Right hindlimb (tissue), 1 donor: ENCODE results near the gene HLA-DPA1.
"Not testable (repeated sequence)": the region's sequence is repeated elsewhere in the genome, so short reads cannot be mapped to it uniquely, and the experiment has no call there.

ENCODE experiments used
- DNase-seq: peaks from one replicate; pipeline ENCODE4 v3.0.0-alpha.2; 2018

HLA-DPA1 gene

GRCh38 chr6:33073431-33073871 is at the start of gene HLA-DPA1:
Gene HLA-DPA1 (minus strand): TSS chr6:33073649.
- DNase-seq, result no peak

- no peak for DNase-seq
Measured at GRCh38 chr6:33123181-33123580, 49.7 kb upstream of the HLA-DPA1 start.

GRCh38 chr6:33120001-33120400 is 46.6 kb upstream of the HLA-DPA1 start:
- DNase-seq, result no peak

- DNase-seq, result no peak
Measured at GRCh38 chr6:33118525-33119123, 45.2 kb upstream of the HLA-DPA1 start.

- no peak for DNase-seq
Measured at GRCh38 chr6:33117811-33118277, 44.4 kb upstream of the HLA-DPA1 start.

- no peak for DNase-seq
Measured at GRCh38 chr6:33116841-33117711, 43.6 kb upstream of the HLA-DPA1 start.

- no peak for DNase-seq
Measured at GRCh38 chr6:33116417-33116816, 43.0 kb upstream of the HLA-DPA1 start.

GRCh38 chr6:33114406-33114805 is 41.0 kb upstream of the HLA-DPA1 start:
- no peak for DNase-seq

GRCh38 chr6:33113755-33114154 is 40.3 kb upstream of the HLA-DPA1 start:
- DNase-seq, result no peak

- DNase-seq, result peak; percentile 32
Measured at GRCh38 chr6:33112148-33112547, 38.7 kb upstream of the HLA-DPA1 start.

GRCh38 chr6:33108307-33108706 is 34.9 kb upstream of the HLA-DPA1 start:
- no peak for DNase-seq

- no peak for DNase-seq
Measured at GRCh38 chr6:33107641-33108040, 34.2 kb upstream of the HLA-DPA1 start.

- DNase-seq, result no peak
Measured at GRCh38 chr6:33105916-33106871, 32.7 kb upstream of the HLA-DPA1 start.

GRCh38 chr6:33105386-33105785 is 31.9 kb upstream of the HLA-DPA1 start:
- DNase-seq, result no peak

- DNase-seq, result no peak
Measured at GRCh38 chr6:33104887-33105286, 31.4 kb upstream of the HLA-DPA1 start.

GRCh38 chr6:33103776-33104175 is 30.3 kb upstream of the HLA-DPA1 start:
- no peak for DNase-seq

- DNase-seq, result not testable (repeated sequence)
Measured at GRCh38 chr6:33101121-33101737, 27.8 kb upstream of the HLA-DPA1 start.

- DNase-seq, result no peak
Measured at GRCh38 chr6:33095681-33096080, 22.2 kb upstream of the HLA-DPA1 start.

- no peak for DNase-seq
Measured at GRCh38 chr6:33093855-33094254, 20.4 kb upstream of the HLA-DPA1 start.

- no peak for DNase-seq
Measured at GRCh38 chr6:33092385-33092784, 18.9 kb upstream of the HLA-DPA1 start.

GRCh38 chr6:33091957-33092356 is 18.5 kb upstream of the HLA-DPA1 start:
- no peak for DNase-seq

GRCh38 chr6:33088931-33089620 is 15.6 kb upstream of the HLA-DPA1 start:
- no peak for DNase-seq
